Measurements from ENCODE around the gene CERKL. TPM values are rescaled to one million over a fixed set of nuclear protein-coding genes. Genes with fewer than 3 reads are reported as not detected.

Gene CERKL
- total and polyA plus RNA-seq, 4 donors: 1.3 to 12.0 (median 2.5) TPM

GRCh38 chr2:181566334-181567032 lies 90.4 kb downstream of the CERKL start:
- 91 to 92% methylated on average over 6 of the region's 6 CpGs for WGBS, 2 donors
- no peak for DNase-seq
- H3K27me3 ChIP-seq (ENCODE audit: control insufficient read depth in 3 of 3, insufficient read depth in 3 of 3, low read length in 2 of 3): no peaks in the 10 kb centered on the region
- no peak overlapping the region for H3K27ac ChIP-seq (ENCODE audit: low read depth in 1 of 2, low read length in 1 of 2)
- no peaks in the 10 kb centered on the region for H3K9me3 ChIP-seq (ENCODE audit: control insufficient read depth in 4 of 4, insufficient read depth in 3 of 4, low read length in 3 of 4)
- no peak for TF ChIP-seq CTCF (IDR thresholded peaks at IDR 0.05; ENCODE audit: control extremely low read depth, extremely low read depth)
- no peak for ATAC-seq (ENCODE audit: insufficient read depth, low FRiP score)
- no peaks in the 10 kb centered on the region for H3K4me1 ChIP-seq (ENCODE audit: control insufficient read depth in 5 of 5, insufficient read depth in 5 of 5, low read length in 5 of 5)
- H3K36me3 ChIP-seq (ENCODE audit: control insufficient read depth in 4 of 4, insufficient read depth in 4 of 4, low read length in 4 of 4): no peaks in the 10 kb centered on the region
- no peak overlapping the region for H3K9ac ChIP-seq (ENCODE audit: insufficient read depth in 1 of 2, low read length in 2 of 2)
- H3K4me3 ChIP-seq: no peak overlapping the region

GRCh38 chr2:181563101-181563692 lies 93.7 kb downstream of the CERKL start:
- no peaks in the 10 kb centered on the region for H3K9me3 ChIP-seq (ENCODE audit: control insufficient read depth in 4 of 4, insufficient read depth in 3 of 4, low read length in 3 of 4)
- H3K27me3 ChIP-seq (ENCODE audit: control insufficient read depth in 3 of 3, insufficient read depth in 3 of 3, low read length in 2 of 3): no peaks in the 10 kb centered on the region
- no peak overlapping the region for H3K4me3 ChIP-seq
- no peak for DNase-seq
- H3K4me1 ChIP-seq (ENCODE audit: control insufficient read depth in 5 of 5, insufficient read depth in 5 of 5, low read length in 5 of 5): no peaks in the 10 kb centered on the region
- no peak for TF ChIP-seq CTCF (IDR thresholded peaks at IDR 0.05; ENCODE audit: control extremely low read depth, extremely low read depth)
- 41 to 66% methylated on average over 1 of the region's 1 CpG for WGBS, 2 donors
- no peaks in the 10 kb centered on the region for H3K36me3 ChIP-seq (ENCODE audit: control insufficient read depth in 4 of 4, insufficient read depth in 4 of 4, low read length in 4 of 4)
- H3K27ac ChIP-seq (ENCODE audit: low read depth in 1 of 2, low read length in 1 of 2): no peak overlapping the region
- ATAC-seq (ENCODE audit: insufficient read depth, low FRiP score): no peak
- no peak overlapping the region for H3K9ac ChIP-seq (ENCODE audit: insufficient read depth in 1 of 2, low read length in 2 of 2)

- no peak overlapping the region for H3K9ac ChIP-seq (ENCODE audit: insufficient read depth in 1 of 2, low read length in 2 of 2)
- no peak overlapping the region for H3K4me3 ChIP-seq
- H3K36me3 ChIP-seq (ENCODE audit: control insufficient read depth in 4 of 4, insufficient read depth in 4 of 4, low read length in 4 of 4): no peaks in the 10 kb centered on the region
- no peaks in the 10 kb centered on the region for H3K9me3 ChIP-seq (ENCODE audit: control insufficient read depth in 4 of 4, insufficient read depth in 3 of 4, low read length in 3 of 4)
- no peak overlapping the region for H3K27ac ChIP-seq (ENCODE audit: low read depth in 1 of 2, low read length in 1 of 2)
- TF ChIP-seq CTCF (IDR thresholded peaks at IDR 0.05; ENCODE audit: control extremely low read depth, extremely low read depth): no peak
- no peaks in the 10 kb centered on the region for H3K4me1 ChIP-seq (ENCODE audit: control insufficient read depth in 5 of 5, insufficient read depth in 5 of 5, low read length in 5 of 5)
- DNase-seq (no peak), ATAC-seq (ENCODE audit: insufficient read depth, low FRiP score) (no peak)
- no peaks in the 10 kb centered on the region for H3K27me3 ChIP-seq (ENCODE audit: control insufficient read depth in 3 of 3, insufficient read depth in 3 of 3, low read length in 2 of 3)
- WGBS, 2 donors: 80 to 85% methylated on average over 2 of the region's 2 CpGs
Observed at GRCh38 chr2:181558371-181558770, 98.5 kb downstream of the CERKL start.

Data from lung (tissue), 12 donors.